Small intestine (tissue), 7 donors: ENCODE data around the gene ZNF534. TPM values are rescaled to one million over a fixed set of nuclear protein-coding genes. Genes with fewer than 3 reads are reported as not detected.
"Not testable (repeated sequence)": the region's sequence is repeated elsewhere in the genome, so short reads cannot be mapped to it uniquely, and the experiment has no call there.

Experiments
- DNase-seq, 2 donors: peaks; one replicate each; pipeline versions ENCODE4 v3.0.0 to v3.0.0-alpha.2; 2013
- FAIRE-seq: peaks from 2 replicates; lab custom pipeline; 2012; peaks lifted over from hg19 to GRCh38; lab: Jason Lieb, UNC
- H3K27ac ChIP-seq, 3 donors: one replicate each; pipeline ENCODE4 v1.5.1; 2013; ENCODE audit warnings: low read length in 2 of 3, mild to moderate bottlenecking in 2 of 3, control low read depth in 1 of 3, inconsistent platforms in 1 of 3, low read depth in 1 of 3, moderate library complexity in 1 of 3
- H3K27me3 ChIP-seq, 3 donors: one replicate each; pipeline ENCODE4 v1.6.1; 2013; ENCODE audit warnings: low read length in 3 of 3, inconsistent platforms in 1 of 3; ENCODE audit not compliant: control insufficient read depth in 3 of 3, insufficient read depth in 3 of 3
- H3K36me3 ChIP-seq, 3 donors: one replicate each; pipeline ENCODE4 v1.6.1; 2013; ENCODE audit warnings: low read length in 3 of 3, inconsistent platforms in 1 of 3, low read depth in 1 of 3, mild to moderate bottlenecking in 1 of 3, moderate library complexity in 1 of 3; ENCODE audit not compliant: control insufficient read depth in 3 of 3, insufficient read depth in 2 of 3
- H3K4me1 ChIP-seq, 3 donors: one replicate each; pipeline ENCODE4 v1.6.1; 2013; ENCODE audit warnings: low read length in 2 of 3, inconsistent platforms in 1 of 3, low read depth in 1 of 3, mild to moderate bottlenecking in 1 of 3, moderate library complexity in 1 of 3; ENCODE audit not compliant: control insufficient read depth in 3 of 3, insufficient read depth in 2 of 3
- H3K4me3 ChIP-seq, 3 donors: one replicate each; pipeline ENCODE4 v1.5.1; 2013; ENCODE audit warnings: low read length in 3 of 3, control low read depth in 1 of 3, inconsistent platforms in 1 of 3, low read depth in 1 of 3, mild to moderate bottlenecking in 1 of 3, moderate library complexity in 1 of 3
- H3K9me3 ChIP-seq, 2 donors: one replicate each; pipeline ENCODE4 v1.6.1; 2013; ENCODE audit warnings: low read depth in 1 of 2, low read length in 1 of 2; ENCODE audit not compliant: control insufficient read depth in 2 of 2, insufficient read depth in 1 of 2
- WGBS, 3 donors: extraction: QIAGEN DNeasy Blood & Tissue Kit; methylation state at CpG; one replicate each; pipeline ENCODE4 v1.1.7; 2013; 5-methylcytosine and 5-hydroxymethylcytosine counted together
- polyA plus RNA-seq, 4 donors: library from polyadenylated mRNA; stranded (reverse) in 3 of 4; unstranded in 1 of 4; fragments of 200-250 nt in 3 of 4; fragments of 120-200 nt in 1 of 4; gene quantifications; one replicate each; pipeline versions ENCODE4 v1.2.1 to v1.2.3, GENCODE V29; 2013
- donor health status: healthy with polysubstance abuse.
- donor health status: control.
- donor health status: control.
- donor health status: Bipolar disorder and iron deficiency.
- donor health status: healthy.

Gene ZNF534
- polyA plus RNA-seq, 4 donors = 0.09 to 0.41 TPM; not detected in 2

GRCh38 chr19:52485561-52486240 lies 56.8 kb downstream of the ZNF534 start:
- H3K9me3 ChIP-seq = peaks cover 0 to 69% of the 10 kb centered on the region in 2 donors
- 10 to 15% (median 14%) methylated on average over 8 of the region's 8 CpGs for WGBS, 3 donors
- FAIRE-seq = not testable (repeated sequence)

GRCh38 chr19:52492201-52492993 lies 63.4 kb downstream of the ZNF534 start:
- no peaks in the 10 kb centered on the region for H3K27me3 ChIP-seq
- 28 to 45% (median 45%) methylated on average over 37 of the region's 37 CpGs for WGBS, 3 donors
- FAIRE-seq (no peak), DNase-seq (peak in 1 of 2 donors; percentile 52)
- no peak overlapping the region for H3K27ac ChIP-seq
- H3K9me3 ChIP-seq = peaks cover 3 to 44% of the 10 kb centered on the region in 2 donors
- H3K4me1 ChIP-seq = no peaks in the 10 kb centered on the region
- no peaks in the 10 kb centered on the region for H3K36me3 ChIP-seq
- peak overlapping the region in 1 of 3 donors; percentile 25 for H3K4me3 ChIP-seq

More at GRCh38 chr19:52485561-52486240, 56.8 kb downstream of the ZNF534 start:
- not testable (repeated sequence) for H3K4me1 ChIP-seq, DNase-seq, H3K36me3 ChIP-seq, H3K27me3 ChIP-seq, H3K27ac ChIP-seq, H3K4me3 ChIP-seq

GRCh38 chr19:52492994-52493470 lies 64.1 kb downstream of the ZNF534 start:
- DNase-seq = peak in 1 of 2 donors; percentile 57
- Histone ChIP-seq H3K27me3 (no peaks in the 10 kb centered on the region), H3K9me3 (peaks cover 3 to 38% of the 10 kb centered on the region in 2 donors), H3K36me3 (no peaks in the 10 kb centered on the region), H3K4me1 (no peaks in the 10 kb centered on the region), H3K27ac (no peak overlapping the region), H3K4me3 (peak overlapping the region in 1 of 3 donors; percentile 25)
- FAIRE-seq = no peak
- WGBS, 3 donors = 12 to 34% (median 28%) methylated on average over 28 of the region's 28 CpGs

- WGBS, 3 donors = 80 to 88% (median 86%) methylated on average over 3 of the region's 3 CpGs
- no peak for DNase-seq
- H3K4me1 ChIP-seq = no peaks in the 10 kb centered on the region
- no peaks in the 10 kb centered on the region for H3K27me3 ChIP-seq
- no peak for FAIRE-seq
- H3K9me3 ChIP-seq = peaks cover 3 to 30% of the 10 kb centered on the region in 2 donors
- no peaks in the 10 kb centered on the region for H3K36me3 ChIP-seq
- no peak overlapping the region for H3K27ac ChIP-seq
- no peak overlapping the region for H3K4me3 ChIP-seq
Observed at GRCh38 chr19:52494518-52494917, 65.6 kb downstream of the ZNF534 start.

GRCh38 chr19:52498571-52498970 lies 69.6 kb downstream of the ZNF534 start:
- no peak overlapping the region for H3K27ac ChIP-seq
- FAIRE-seq = no peak
- H3K9me3 ChIP-seq = peaks cover 1 to 12% of the 10 kb centered on the region in 2 donors
- 92 to 95% (median 93%) methylated on average over 8 of the region's 8 CpGs for WGBS, 3 donors
- H3K27me3 ChIP-seq = no peaks in the 10 kb centered on the region
- no peak for DNase-seq
- H3K36me3 ChIP-seq = peaks cover 0 to 2% (median 0%) of the 10 kb centered on the region in 3 donors
- no peak overlapping the region for H3K4me3 ChIP-seq
- H3K4me1 ChIP-seq = no peaks in the 10 kb centered on the region

GRCh38 chr19:52500474-52500873 lies 71.5 kb downstream of the ZNF534 start:
- H3K27me3 ChIP-seq, H3K4me1 ChIP-seq, DNase-seq, H3K36me3 ChIP-seq, H3K27ac ChIP-seq, H3K4me3 ChIP-seq, FAIRE-seq: not testable (repeated sequence)
- WGBS, 3 donors = 51 to 73% (median 54%) methylated on average over 3 of the region's 3 CpGs
- peaks cover 1 to 15% of the 10 kb centered on the region in 2 donors for H3K9me3 ChIP-seq

GRCh38 chr19:52500991-52501390 lies 72.0 kb downstream of the ZNF534 start:
- 78 to 88% (median 83%) methylated on average over 12 of the region's 12 CpGs for WGBS, 3 donors
- H3K4me3 ChIP-seq, H3K36me3 ChIP-seq, H3K27ac ChIP-seq, FAIRE-seq, H3K27me3 ChIP-seq, DNase-seq, H3K4me1 ChIP-seq: not testable (repeated sequence)
- H3K9me3 ChIP-seq = peaks cover 1 to 18% of the 10 kb centered on the region in 2 donors
